Epidermal melanocyte (primary cell): ENCODE measurements around the gene HSPA1L.
"Not testable (repeated sequence)": the region's sequence is repeated elsewhere in the genome, so short reads cannot be mapped to it uniquely, and the experiment has no call there.

Experiments used
- DNase-seq: peaks from one replicate; pipeline ENCODE4 v3.0.0; 2011; ENCODE audit warnings: low spot score; ENCODE audit not compliant: insufficient read length

Gene HSPA1L

GRCh38 chr6:31815025-31815838 lies at the start of gene HSPA1L, which contains the start of gene HSPA1A:
HSPA1L (minus strand) TSS chr6:31815283; CDS start chr6:31811972, 3,311 bp downstream.
HSPA1A (plus strand) TSS chr6:31815543; CDS start chr6:31815757, 214 bp downstream.
- DNase-seq, result peak; percentile 93

- DNase-seq, result no peak
Measured at GRCh38 chr6:31864818-31865204, 49.7 kb upstream of the HSPA1L start.

GRCh38 chr6:31864123-31864562 lies 49.1 kb upstream of the HSPA1L start:
- not testable (repeated sequence) for DNase-seq

GRCh38 chr6:31862344-31863235 lies 47.5 kb upstream of the HSPA1L start, which contains the start of gene NEU1:
NEU1 (minus strand) TSS chr6:31862821; CDS start chr6:31862776, 45 bp downstream.
- peak; percentile 100 for DNase-seq

GRCh38 chr6:31861919-31862343 lies 46.8 kb upstream of the HSPA1L start:
- no peak for DNase-seq

- DNase-seq, result no peak
Measured at GRCh38 chr6:31861150-31861549, 46.1 kb upstream of the HSPA1L start.

GRCh38 chr6:31860349-31860748 lies 45.3 kb upstream of the HSPA1L start:
- no peak for DNase-seq

GRCh38 chr6:31859923-31860322 lies 44.8 kb upstream of the HSPA1L start:
- no peak for DNase-seq

- DNase-seq, result no peak
Measured at GRCh38 chr6:31858707-31859106, 43.6 kb upstream of the HSPA1L start.

- DNase-seq, result not testable (repeated sequence)
Measured at GRCh38 chr6:31857774-31858173, 42.7 kb upstream of the HSPA1L start.

GRCh38 chr6:31851980-31852718 lies 37.1 kb upstream of the HSPA1L start:
- not testable (repeated sequence) for DNase-seq

- DNase-seq, result peak; percentile 1
Measured at GRCh38 chr6:31851485-31851832, 36.4 kb upstream of the HSPA1L start.

- peak; percentile 14 for DNase-seq
Measured at GRCh38 chr6:31850765-31851484, 35.8 kb upstream of the HSPA1L start.

GRCh38 chr6:31847276-31847978 lies 32.3 kb upstream of the HSPA1L start:
- DNase-seq, result peak; percentile 19

GRCh38 chr6:31844507-31844906 lies 29.4 kb upstream of the HSPA1L start:
- DNase-seq, result no peak

GRCh38 chr6:31842053-31842452 lies 27.0 kb upstream of the HSPA1L start:
- DNase-seq, result no peak

- DNase-seq, result not testable (repeated sequence)
Measured at GRCh38 chr6:31839779-31840126, 24.7 kb upstream of the HSPA1L start.

GRCh38 chr6:31838968-31839367 lies 23.9 kb upstream of the HSPA1L start:
- DNase-seq, result no peak

GRCh38 chr6:31838114-31838553 lies 23.1 kb upstream of the HSPA1L start:
- DNase-seq, result not testable (repeated sequence)
